CD8-positive, alpha-beta memory T cell (primary cell): ENCODE data around the gene RGS7BP. TPM values are rescaled to one million over a fixed set of nuclear protein-coding genes. Genes with fewer than 3 reads are reported as not detected.
"Not testable (repeated sequence)": the region's sequence is repeated elsewhere in the genome, so short reads cannot be mapped to it uniquely, and the experiment has no call there.

ENCODE experiments used
- CTCF ChIA-PET: fragments of 350-600 bp; sonication (Branson Sonifier 250); formaldehyde crosslinking; loops from one replicate; lab custom pipeline; 2021; ENCODE audit warnings: antibody characterized with exemption; lab: Charles Lee
- POLR2A ChIA-PET: fragments of 350-600 bp; sonication (Branson Sonifier 250); formaldehyde crosslinking; loops from one replicate; lab custom pipeline; 2021; ENCODE audit warnings: antibody characterized with exemption; lab: Charles Lee
- DNase-seq, 5 donors: peaks; one replicate each; pipeline versions ENCODE4 v3.0.0 to v3.0.0-alpha.2; 2020 to 2022; ENCODE audit warnings: mixed read lengths in 1 of 5
- H3K27ac ChIP-seq: one replicate; pipeline ENCODE4 v1.7.0; 2013; ENCODE audit warnings: low read depth, mild to moderate bottlenecking, low read length, moderate library complexity
- H3K27me3 ChIP-seq: 2 replicates; pipeline ENCODE4 v1.7.0; 2013; ENCODE audit warnings: low read length, mild to moderate bottlenecking; ENCODE audit not compliant: insufficient read depth, poor library complexity, severe bottlenecking
- H3K36me3 ChIP-seq: 2 replicates; pipeline ENCODE4 v1.7.0; 2013; ENCODE audit warnings: mild to moderate bottlenecking, low read length, moderate library complexity; ENCODE audit not compliant: insufficient read depth
- H3K4me1 ChIP-seq: 2 replicates; pipeline ENCODE4 v1.7.0; 2013; ENCODE audit warnings: mild to moderate bottlenecking, low read length, moderate library complexity; ENCODE audit not compliant: insufficient read depth
- H3K4me3 ChIP-seq: 2 replicates; pipeline ENCODE4 v1.7.0; 2013; ENCODE audit warnings: mild to moderate bottlenecking, low read length
- H3K9me3 ChIP-seq: 2 replicates; pipeline ENCODE4 v1.7.0; 2013; ENCODE audit warnings: mild to moderate bottlenecking, low read length
- H3K27ac Mint-ChIP-seq, 8 donors: one replicate each; pipeline ENCODE4 v1.8.0; 2020 to 2021; ENCODE audit warnings: mixed read lengths in 8 of 8, mild to moderate bottlenecking in 6 of 8, inconsistent platforms in 3 of 8, moderate library complexity in 3 of 8
- H3K27me3 Mint-ChIP-seq, 2 donors: one replicate each; pipeline ENCODE4 v1.8.0; 2020 to 2021; ENCODE audit warnings: mixed read lengths in 2 of 2, mild to moderate bottlenecking in 1 of 2, moderate library complexity in 1 of 2
- H3K36me3 Mint-ChIP-seq, 3 donors: one replicate each; pipeline ENCODE4 v1.8.0; 2020 to 2021; ENCODE audit warnings: mixed read lengths in 3 of 3, inconsistent platforms in 1 of 3, mild to moderate bottlenecking in 1 of 3
- H3K4me1 Mint-ChIP-seq, 3 donors: one replicate each; pipeline ENCODE4 v1.8.0; 2020 to 2021; ENCODE audit warnings: mixed read lengths in 3 of 3, inconsistent platforms in 1 of 3, mild to moderate bottlenecking in 1 of 3
- H3K4me3 Mint-ChIP-seq, 7 donors: one replicate each; pipeline ENCODE4 v1.8.0; 2020 to 2021; ENCODE audit warnings: mixed read lengths in 7 of 7, mild to moderate bottlenecking in 6 of 7, moderate library complexity in 4 of 7, inconsistent platforms in 2 of 7
- H3K9me3 Mint-ChIP-seq, 5 donors: one replicate each; pipeline ENCODE4 v1.8.0; 2020 to 2022; ENCODE audit warnings: mixed read lengths in 5 of 5, mild to moderate bottlenecking in 3 of 5, moderate library complexity in 2 of 5, inconsistent platforms in 1 of 5
- polyA plus RNA-seq: library from polyadenylated mRNA; unstranded; fragments of 300-500 nt; fragmentation: Illumina TruSeq; gene quantifications from one replicate; pipeline ENCODE4 v1.2.3, GENCODE V29; 2021
- total RNA-seq, 2 experiments: library from RNA; stranded (reverse); gene quantifications; one replicate each; pipeline ENCODE4 v1.2.3, GENCODE V29; 2021

RGS7BP gene
- total and polyA plus RNA-seq, 3 experiments from 2014 or later, result 0.40 TPM; not detected in 2

- Mint-ChIP-seq H3K4me1 (no peaks in the 10 kb centered on the region), H3K4me3 (no peak overlapping the region), H3K9me3 (peaks cover 0 to 2% (median 0%) of the 10 kb centered on the region in 5 donors), H3K27ac (no peak overlapping the region), H3K36me3 (no peaks in the 10 kb centered on the region), H3K27me3 (peaks cover 0 to 6% of the 10 kb centered on the region in 2 donors)
- POLR2A ChIA-PET, result no interaction called here
- no peaks in the 10 kb centered on the region for H3K9me3 ChIP-seq
- DNase-seq, result no peak
- no peaks in the 10 kb centered on the region for H3K36me3 ChIP-seq
- CTCF ChIA-PET, result no interaction called here
- no peak overlapping the region for H3K27ac ChIP-seq
- H3K27me3 ChIP-seq, result no peaks in the 10 kb centered on the region
- no peak overlapping the region for H3K4me3 ChIP-seq
- no peaks in the 10 kb centered on the region for H3K4me1 ChIP-seq
Observed at GRCh38 chr5:64519263-64519662, 13.4 kb downstream of the RGS7BP start.

DNA sequence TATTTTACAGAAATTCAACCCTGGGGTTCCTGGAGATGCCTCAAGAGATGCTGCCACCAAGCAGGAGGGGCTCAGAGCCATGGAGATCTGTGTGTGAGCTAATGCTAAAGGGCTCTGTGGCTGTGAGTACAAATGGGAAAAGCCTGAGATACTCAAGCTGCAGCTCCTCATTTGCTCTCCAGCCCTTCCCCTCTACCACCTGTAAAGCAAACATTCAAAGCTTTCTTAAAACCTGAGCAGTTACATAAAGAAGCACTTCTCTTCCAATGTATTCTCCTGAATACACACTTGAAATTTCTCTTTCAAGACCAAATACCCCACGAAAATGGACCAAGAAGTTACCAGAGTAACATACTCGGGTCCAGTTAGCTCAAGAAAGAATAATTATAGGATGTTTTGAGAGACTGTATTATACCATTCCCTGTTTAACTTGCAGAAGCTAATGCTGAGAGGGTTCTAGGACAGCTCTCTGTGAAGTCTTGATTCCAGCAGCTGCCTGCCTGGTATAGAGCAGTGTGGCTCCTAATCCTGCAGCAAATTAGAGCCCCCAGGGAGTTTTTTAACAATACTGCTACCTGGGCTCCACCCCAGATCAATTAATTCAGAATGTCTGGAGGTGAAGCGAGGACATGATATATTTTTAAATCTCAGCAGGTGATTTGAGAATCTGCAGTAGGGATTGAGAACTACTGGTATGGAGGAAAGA, 21.1 kb downstream of the RGS7BP start:
- Histone ChIP-seq H3K4me3 (no peak overlapping the region), H3K9me3 (no peaks in the 10 kb centered on the region), H3K4me1 (no peaks in the 10 kb centered on the region), H3K27ac (no peak overlapping the region), H3K27me3 (no peaks in the 10 kb centered on the region), H3K36me3 (no peaks in the 10 kb centered on the region)
- H3K36me3 Mint-ChIP-seq, result no peaks in the 10 kb centered on the region
- POLR2A ChIA-PET, result no interaction called here
- DNase-seq, result no peak
- no peak overlapping the region for H3K27ac Mint-ChIP-seq
- H3K4me1 Mint-ChIP-seq, result no peaks in the 10 kb centered on the region
- peaks cover 2 to 5% of the 10 kb centered on the region in 2 donors for H3K27me3 Mint-ChIP-seq
- no peak overlapping the region for H3K4me3 Mint-ChIP-seq
- CTCF ChIA-PET, result no interaction called here
- H3K9me3 Mint-ChIP-seq, result peaks cover 0 to 2% (median 0%) of the 10 kb centered on the region in 5 donors

DNA sequence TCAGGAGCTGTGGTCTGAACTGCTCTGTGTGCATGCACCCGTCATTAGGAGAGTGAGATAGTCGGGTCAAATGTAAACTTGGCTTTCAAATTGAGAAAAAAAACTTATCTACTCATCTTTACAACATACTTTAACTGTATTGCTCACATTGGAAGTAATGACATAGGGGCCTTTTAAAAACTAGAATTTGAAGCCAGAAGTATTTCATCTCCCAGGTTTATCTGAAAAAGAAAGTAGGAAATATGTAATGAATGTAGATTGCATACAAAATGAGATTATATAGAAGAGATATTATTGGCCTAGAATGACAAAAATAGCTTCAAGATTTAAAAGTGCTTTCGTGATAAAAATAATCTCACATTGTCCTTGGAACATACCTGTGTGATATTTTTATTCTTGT, 24.3 kb downstream of the RGS7BP start:
- no peaks in the 10 kb centered on the region for H3K36me3 Mint-ChIP-seq
- H3K27ac Mint-ChIP-seq, result no peak overlapping the region
- Histone ChIP-seq H3K9me3 (no peaks in the 10 kb centered on the region), H3K36me3 (no peaks in the 10 kb centered on the region), H3K4me1 (no peaks in the 10 kb centered on the region), H3K27me3 (no peaks in the 10 kb centered on the region), H3K27ac (no peak overlapping the region), H3K4me3 (no peak overlapping the region)
- ChIA-PET POLR2A (no interaction called here), CTCF (no interaction called here)
- H3K27me3 Mint-ChIP-seq, result peaks cover 2 to 5% of the 10 kb centered on the region in 2 donors
- no peaks in the 10 kb centered on the region for H3K4me1 Mint-ChIP-seq
- H3K4me3 Mint-ChIP-seq, result no peak overlapping the region
- H3K9me3 Mint-ChIP-seq, result no peaks in the 10 kb centered on the region
- no peak for DNase-seq

- H3K27ac ChIP-seq, result no peak overlapping the region
- ChIA-PET CTCF (no interaction called here), POLR2A (no interaction called here)
Observed at GRCh38 chr5:64532212-64532611, 26.4 kb downstream of the RGS7BP start.

GRCh38 chr5:64532657-64533056, 26.8 kb downstream of the RGS7BP start:
- no peaks in the 10 kb centered on the region for H3K4me1 ChIP-seq
- H3K36me3 ChIP-seq, result no peaks in the 10 kb centered on the region
- Mint-ChIP-seq H3K4me3 (no peak overlapping the region), H3K27me3 (no peaks in the 10 kb centered on the region), H3K36me3 (no peaks in the 10 kb centered on the region), H3K4me1 (no peaks in the 10 kb centered on the region), H3K9me3 (no peaks in the 10 kb centered on the region), H3K27ac (no peak overlapping the region)
- CTCF ChIA-PET, result no interaction called here
- no peaks in the 10 kb centered on the region for H3K9me3 ChIP-seq
- no peaks in the 10 kb centered on the region for H3K27me3 ChIP-seq
- POLR2A ChIA-PET, result no interaction called here
- no peak for DNase-seq
- no peak overlapping the region for H3K27ac ChIP-seq
- H3K4me3 ChIP-seq, result no peak overlapping the region

More at GRCh38 chr5:64532212-64532611, 26.4 kb downstream of the RGS7BP start:
- Mint-ChIP-seq H3K27ac (no peak overlapping the region), H3K27me3 (no peaks in the 10 kb centered on the region), H3K4me3 (no peak overlapping the region), H3K4me1 (no peaks in the 10 kb centered on the region), H3K36me3 (no peaks in the 10 kb centered on the region), H3K9me3 (no peaks in the 10 kb centered on the region)
- H3K4me3 ChIP-seq, result no peak overlapping the region
- H3K9me3 ChIP-seq, result no peaks in the 10 kb centered on the region
- H3K27me3 ChIP-seq, result no peaks in the 10 kb centered on the region
- no peaks in the 10 kb centered on the region for H3K36me3 ChIP-seq
- no peaks in the 10 kb centered on the region for H3K4me1 ChIP-seq
- DNase-seq, result no peak

DNA sequence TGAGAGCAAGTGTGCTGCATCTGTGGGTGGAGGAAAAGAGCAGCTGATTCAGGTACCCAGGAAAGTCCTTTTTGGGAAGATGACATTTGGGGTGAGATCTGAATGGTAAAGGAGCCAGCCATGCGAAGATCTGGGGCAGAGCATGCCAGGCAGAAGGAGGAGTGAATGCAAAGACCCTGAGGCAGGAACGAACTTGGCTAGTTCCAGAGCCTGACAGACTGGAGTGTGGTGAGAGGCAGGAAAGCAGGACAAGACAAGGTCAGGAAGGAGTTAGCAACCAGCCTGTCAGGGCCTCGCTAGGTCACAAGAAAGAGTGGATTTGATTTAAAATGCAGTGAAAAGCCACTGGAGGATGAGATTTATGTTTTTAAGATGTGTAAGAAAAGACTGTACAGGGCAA, 28.2 kb downstream of the RGS7BP start:
- H3K27me3 Mint-ChIP-seq, result no peaks in the 10 kb centered on the region
- no peaks in the 10 kb centered on the region for H3K4me1 Mint-ChIP-seq
- no peak overlapping the region for H3K4me3 Mint-ChIP-seq
- H3K36me3 Mint-ChIP-seq, result no peaks in the 10 kb centered on the region
- no peak overlapping the region for H3K27ac Mint-ChIP-seq
- ChIA-PET CTCF (no interaction called here), POLR2A (no interaction called here)
- Histone ChIP-seq H3K27me3 (no peaks in the 10 kb centered on the region), H3K36me3 (no peaks in the 10 kb centered on the region), H3K4me3 (no peak overlapping the region), H3K4me1 (no peaks in the 10 kb centered on the region), H3K9me3 (no peaks in the 10 kb centered on the region), H3K27ac (no peak overlapping the region)
- H3K9me3 Mint-ChIP-seq, result no peaks in the 10 kb centered on the region
- DNase-seq, result no peak

DNA sequence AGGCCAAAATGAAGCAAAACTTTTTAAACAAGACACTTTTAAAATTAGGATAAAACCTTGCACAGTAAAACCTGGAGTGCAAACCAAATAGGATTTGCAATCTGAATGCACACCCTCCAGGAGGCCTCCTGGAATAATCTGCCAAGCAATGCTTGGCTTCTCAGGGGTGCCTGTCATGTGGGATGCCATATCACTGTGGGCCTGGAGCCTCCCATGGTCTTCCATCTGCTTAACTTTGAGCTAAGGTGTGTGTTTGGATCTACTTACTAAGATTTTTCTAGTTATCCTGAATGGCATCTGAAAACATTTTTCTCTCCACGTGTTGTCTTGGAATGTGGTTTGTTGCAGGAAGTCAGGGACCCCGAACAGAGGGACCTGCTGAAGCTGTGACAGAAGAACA, 52.1 kb downstream of the RGS7BP start:
- POLR2A ChIA-PET, result interaction anchor here (0.6 kb wide), 1 partner anchor 281 kb away, joined by 7 read pairs; no protein-coding TSS in a partner anchor
- no peaks in the 10 kb centered on the region for H3K4me1 Mint-ChIP-seq
- no peaks in the 10 kb centered on the region for H3K4me1 ChIP-seq
- peaks cover 11 to 19% (median 15%) of the 10 kb centered on the region in 5 donors for H3K9me3 Mint-ChIP-seq
- no peaks in the 10 kb centered on the region for H3K27me3 ChIP-seq
- no peak overlapping the region for H3K27ac Mint-ChIP-seq
- no peaks in the 10 kb centered on the region for H3K36me3 ChIP-seq
- DNase-seq, result no peak
- CTCF ChIA-PET, result no interaction called here
- no peak overlapping the region for H3K4me3 ChIP-seq
- H3K9me3 ChIP-seq, result no peaks in the 10 kb centered on the region
- H3K36me3 Mint-ChIP-seq, result peaks cover 0 to 17% (median 2%) of the 10 kb centered on the region in 3 donors
- H3K27me3 Mint-ChIP-seq, result no peaks in the 10 kb centered on the region
- no peak overlapping the region for H3K27ac ChIP-seq
- no peak overlapping the region for H3K4me3 Mint-ChIP-seq

DNA sequence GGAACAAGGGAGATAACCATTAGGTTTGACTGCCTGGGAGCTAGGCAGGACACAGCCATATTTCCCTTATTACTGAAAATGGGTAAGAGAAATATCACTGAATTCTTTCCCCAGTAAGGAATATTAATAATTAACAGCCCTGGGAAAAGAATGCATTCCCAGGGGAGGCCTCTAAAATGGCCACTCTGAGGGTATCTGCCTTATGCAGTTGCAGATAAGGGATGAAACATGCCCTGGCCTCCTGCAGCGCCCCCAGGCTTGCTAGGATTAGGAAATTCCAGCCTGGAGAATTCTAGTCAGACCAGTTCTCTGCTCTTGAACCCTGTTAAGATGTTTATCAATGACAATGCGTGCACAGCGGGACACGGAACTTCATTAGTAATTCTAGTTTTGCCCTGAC, 52.8 kb downstream of the RGS7BP start:
- DNase-seq, H3K27me3 Mint-ChIP-seq: not testable (repeated sequence)

More for the DNA sequence above, 52.8 kb downstream of the RGS7BP start:
- H3K4me1 Mint-ChIP-seq, H3K4me3 ChIP-seq, POLR2A ChIA-PET, CTCF ChIA-PET, H3K27ac Mint-ChIP-seq, H3K4me1 ChIP-seq, H3K9me3 ChIP-seq, H3K36me3 ChIP-seq, H3K27ac ChIP-seq, H3K4me3 Mint-ChIP-seq, H3K27me3 ChIP-seq: not testable (repeated sequence)
- Mint-ChIP-seq H3K9me3 (peaks cover 10 to 19% (median 15%) of the 10 kb centered on the region in 5 donors), H3K36me3 (peaks cover 0 to 17% (median 2%) of the 10 kb centered on the region in 3 donors)
